T-helper 17 cell (primary cell): Measurements from ENCODE around the gene HTT. TPM values are rescaled to one million over a fixed set of nuclear protein-coding genes. Genes with fewer than 3 reads are reported as not detected.
"Not testable (repeated sequence)": the region's sequence is repeated elsewhere in the genome, so short reads cannot be mapped to it uniquely, and the experiment has no call there.

Source experiments
- ATAC-seq: fragments of 150-1000 bp; cut with Tn5 transposase; 2 replicates; pipeline ENCODE4 v1.10.0; 2021; ENCODE audit warnings: mild to moderate bottlenecking, moderate library complexity
- DNase-seq, 3 donors: peaks; one replicate each; pipeline versions ENCODE4 v3.0.0 to v3.0.0-alpha.2; 2020 to 2021
- H3K9me3 ChIP-seq: one replicate; pipeline ENCODE4 v1.7.0; 2013; ENCODE audit warnings: low read length, mild to moderate bottlenecking; ENCODE audit not compliant: control insufficient read depth, poor library complexity, severe bottlenecking
- H3K27ac Mint-ChIP-seq: one replicate; pipeline ENCODE4 v1.8.0; 2022; ENCODE audit warnings: mild to moderate bottlenecking, moderate library complexity, mixed read lengths
- H3K27me3 Mint-ChIP-seq: one replicate; pipeline ENCODE4 v1.8.0; 2022; ENCODE audit warnings: mixed read lengths
- H3K36me3 Mint-ChIP-seq: one replicate; pipeline ENCODE4 v1.8.0; 2022; ENCODE audit warnings: low read depth, mixed read lengths
- H3K4me1 Mint-ChIP-seq: one replicate; pipeline ENCODE4 v1.8.0; 2022; ENCODE audit warnings: mild to moderate bottlenecking, mixed read lengths
- H3K4me3 Mint-ChIP-seq: one replicate; pipeline ENCODE4 v1.8.0; 2022; ENCODE audit warnings: mild to moderate bottlenecking, moderate library complexity, mixed read lengths
- total RNA-seq, 4 donors: library from RNA in 2 of 4; stranded (reverse) in 2 of 4; gene quantifications; one replicate each; pipeline ENCODE4 v1.2.3 and lab custom pipeline; 2022 to 2026

The HTT gene
- total RNA-seq, 2 donors from 2014 or later: 83.9 to 89.9 TPM

GRCh38 chr4:3127112-3127511 is 52.6 kb downstream of the HTT start:
- no peaks in the 10 kb centered on the region for H3K9me3 ChIP-seq
- DNase-seq (no peak), ATAC-seq (no peak)
- H3K4me3 Mint-ChIP-seq: no peak overlapping the region
- peaks cover 17% of the 10 kb centered on the region for H3K36me3 Mint-ChIP-seq
- H3K4me1 Mint-ChIP-seq: peaks cover 6% of the 10 kb centered on the region
- no peaks in the 10 kb centered on the region for H3K27me3 Mint-ChIP-seq
- H3K27ac Mint-ChIP-seq: no peak overlapping the region

- Mint-ChIP-seq H3K36me3 (peaks cover 17% of the 10 kb centered on the region), H3K4me3 (no peak overlapping the region), H3K4me1 (peaks cover 5% of the 10 kb centered on the region), H3K27ac (no peak overlapping the region), H3K27me3 (no peaks in the 10 kb centered on the region)
- H3K9me3 ChIP-seq: no peaks in the 10 kb centered on the region
- ATAC-seq (no peak), DNase-seq (no peak)
Observed at GRCh38 chr4:3128058-3128457, 53.6 kb downstream of the HTT start.

- Mint-ChIP-seq H3K4me1 (peaks cover 8% of the 10 kb centered on the region), H3K4me3 (no peak overlapping the region), H3K27me3 (no peaks in the 10 kb centered on the region), H3K36me3 (peaks cover 20% of the 10 kb centered on the region), H3K27ac (no peak overlapping the region)
- no peak for DNase-seq
- H3K9me3 ChIP-seq: no peaks in the 10 kb centered on the region
- ATAC-seq: no peak
Observed at GRCh38 chr4:3128976-3129375, 54.5 kb downstream of the HTT start.

GRCh38 chr4:3130201-3130600 is 55.7 kb downstream of the HTT start:
- peaks cover 8% of the 10 kb centered on the region for H3K4me1 Mint-ChIP-seq
- H3K9me3 ChIP-seq: no peaks in the 10 kb centered on the region
- no peaks in the 10 kb centered on the region for H3K27me3 Mint-ChIP-seq
- H3K4me3 Mint-ChIP-seq: no peak overlapping the region
- H3K27ac Mint-ChIP-seq: no peak overlapping the region
- DNase-seq: no peak
- no peak for ATAC-seq
- H3K36me3 Mint-ChIP-seq: peaks cover 20% of the 10 kb centered on the region

- Mint-ChIP-seq H3K27me3 (no peaks in the 10 kb centered on the region), H3K4me3 (no peak overlapping the region), H3K27ac (no peak overlapping the region), H3K4me1 (peaks cover 8% of the 10 kb centered on the region), H3K36me3 (peaks cover 18% of the 10 kb centered on the region)
- ATAC-seq (no peak), DNase-seq (no peak)
- H3K9me3 ChIP-seq: no peaks in the 10 kb centered on the region
Observed at GRCh38 chr4:3130826-3131225, 56.3 kb downstream of the HTT start.

GRCh38 chr4:3134201-3134600 is 59.7 kb downstream of the HTT start:
- no peak overlapping the region for H3K27ac Mint-ChIP-seq
- no peaks in the 10 kb centered on the region for H3K27me3 Mint-ChIP-seq

GRCh38 chr4:3135155-3136011 is 60.9 kb downstream of the HTT start:
- ATAC-seq: no peak

More at GRCh38 chr4:3134201-3134600, 59.7 kb downstream of the HTT start:
- Mint-ChIP-seq H3K4me1 (peaks cover 3% of the 10 kb centered on the region), H3K4me3 (no peak overlapping the region), H3K36me3 (peaks cover 19% of the 10 kb centered on the region)
- ATAC-seq: no peak
- no peaks in the 10 kb centered on the region for H3K9me3 ChIP-seq
- DNase-seq: no peak

GRCh38 chr4:3136454-3136853 is 62.0 kb downstream of the HTT start:
- H3K27ac Mint-ChIP-seq: no peak overlapping the region
- no peaks in the 10 kb centered on the region for H3K9me3 ChIP-seq
- H3K36me3 Mint-ChIP-seq: peaks cover 11% of the 10 kb centered on the region
- H3K27me3 Mint-ChIP-seq: no peaks in the 10 kb centered on the region
- peaks cover 3% of the 10 kb centered on the region for H3K4me1 Mint-ChIP-seq
- ATAC-seq (no peak), DNase-seq (no peak)
- H3K4me3 Mint-ChIP-seq: no peak overlapping the region

More at GRCh38 chr4:3135155-3136011, 60.9 kb downstream of the HTT start:
- H3K36me3 Mint-ChIP-seq: peaks cover 19% of the 10 kb centered on the region
- DNase-seq: no peak
- no peaks in the 10 kb centered on the region for H3K27me3 Mint-ChIP-seq
- H3K9me3 ChIP-seq: no peaks in the 10 kb centered on the region
- H3K27ac Mint-ChIP-seq: no peak overlapping the region
- peaks cover 3% of the 10 kb centered on the region for H3K4me1 Mint-ChIP-seq
- no peak overlapping the region for H3K4me3 Mint-ChIP-seq

- no peak for ATAC-seq
- Mint-ChIP-seq H3K4me3 (no peak overlapping the region), H3K27ac (no peak overlapping the region), H3K4me1 (peaks cover 3% of the 10 kb centered on the region), H3K27me3 (no peaks in the 10 kb centered on the region), H3K36me3 (peaks cover 10% of the 10 kb centered on the region)
- H3K9me3 ChIP-seq: no peaks in the 10 kb centered on the region
- no peak for DNase-seq
Observed at GRCh38 chr4:3137908-3138307, 63.4 kb downstream of the HTT start.

GRCh38 chr4:3145234-3145924 is 70.9 kb downstream of the HTT start:
- H3K36me3 Mint-ChIP-seq: peaks cover 15% of the 10 kb centered on the region

GRCh38 chr4:3148926-3149325 is 74.4 kb downstream of the HTT start:
- Mint-ChIP-seq H3K4me3 (no peak overlapping the region), H3K4me1 (peaks cover 2% of the 10 kb centered on the region), H3K27ac (no peak overlapping the region), H3K27me3 (no peaks in the 10 kb centered on the region), H3K36me3 (peaks cover 18% of the 10 kb centered on the region)
- DNase-seq (no peak), ATAC-seq (no peak)
- no peaks in the 10 kb centered on the region for H3K9me3 ChIP-seq

More at GRCh38 chr4:3145234-3145924, 70.9 kb downstream of the HTT start:
- Mint-ChIP-seq H3K4me1 (peaks cover 2% of the 10 kb centered on the region), H3K27ac (no peak overlapping the region), H3K27me3 (no peaks in the 10 kb centered on the region), H3K4me3 (no peak overlapping the region)
- DNase-seq (no peak), ATAC-seq (no peak)
- H3K9me3 ChIP-seq: no peaks in the 10 kb centered on the region

- H3K9me3 ChIP-seq, H3K27me3 Mint-ChIP-seq, H3K4me3 Mint-ChIP-seq, ATAC-seq, DNase-seq, H3K27ac Mint-ChIP-seq, H3K4me1 Mint-ChIP-seq: not testable (repeated sequence)
- peaks cover 22% of the 10 kb centered on the region for H3K36me3 Mint-ChIP-seq
Observed at GRCh38 chr4:3151238-3151637, 76.8 kb downstream of the HTT start.

- H3K4me3 Mint-ChIP-seq: no peak overlapping the region
- H3K4me1 Mint-ChIP-seq: peaks cover 2% of the 10 kb centered on the region
- H3K27ac Mint-ChIP-seq: no peak overlapping the region
- ATAC-seq (no peak), DNase-seq (no peak)
- no peaks in the 10 kb centered on the region for H3K9me3 ChIP-seq
- no peaks in the 10 kb centered on the region for H3K27me3 Mint-ChIP-seq
- peaks cover 20% of the 10 kb centered on the region for H3K36me3 Mint-ChIP-seq
Observed at GRCh38 chr4:3157366-3157765, 82.9 kb downstream of the HTT start.
